Erythroblast (primary cell): ENCODE results near the gene OGA.

Experiments
- GATA1 ChIP-seq: IDR thresholded peaks from 2 replicates; pipeline ENCODE4 v1.6.1; 2011; ENCODE audit warnings: low read depth, mild to moderate bottlenecking, control low read depth, low read length, moderate library complexity
- POLR2A ChIP-seq: IDR thresholded peaks from 2 replicates; pipeline ENCODE4 v1.6.1; 2011; ENCODE audit warnings: mild to moderate bottlenecking, low read length

- TF ChIP-seq POLR2A (no peak), GATA1 (no peak)
Observed at GRCh38 chr10:101839002-101839401, 20.8 kb upstream of the OGA start.
